HUES48 (cell line): Measurements from ENCODE around the gene TKTL1.
"Not testable (repeated sequence)": the region's sequence is repeated elsewhere in the genome, so short reads cannot be mapped to it uniquely, and the experiment has no call there.

ENCODE experiments used
- H3K27ac ChIP-seq: one replicate; pipeline ENCODE4 v1.7.0; 2013; ENCODE audit warnings: low read depth, low read length, inconsistent platforms
- H3K27me3 ChIP-seq: 2 replicates; pipeline ENCODE4 v1.6.1; 2013; ENCODE audit warnings: mild to moderate bottlenecking, low read length; ENCODE audit not compliant: control insufficient read depth, insufficient read depth
- H3K36me3 ChIP-seq: 2 replicates; pipeline ENCODE4 v1.6.1; 2013; ENCODE audit warnings: low read length; ENCODE audit not compliant: control insufficient read depth, insufficient read depth
- H3K4me1 ChIP-seq: 2 replicates; pipeline ENCODE4 v1.6.1; 2013; ENCODE audit warnings: mild to moderate bottlenecking, low read length; ENCODE audit not compliant: control insufficient read depth, insufficient read depth
- H3K4me3 ChIP-seq: 2 replicates; pipeline ENCODE4 v1.5.1; 2013; ENCODE audit warnings: mild to moderate bottlenecking, low read depth, low read length
- H3K9ac ChIP-seq: 2 replicates; pipeline ENCODE4 v1.6.1; 2013; ENCODE audit warnings: mild to moderate bottlenecking, low read depth, low read length, moderate library complexity
- H3K9me3 ChIP-seq: 2 replicates; pipeline ENCODE4 v1.6.1; 2013; ENCODE audit warnings: low read length; ENCODE audit not compliant: control insufficient read depth, insufficient read depth

Gene TKTL1

DNA sequence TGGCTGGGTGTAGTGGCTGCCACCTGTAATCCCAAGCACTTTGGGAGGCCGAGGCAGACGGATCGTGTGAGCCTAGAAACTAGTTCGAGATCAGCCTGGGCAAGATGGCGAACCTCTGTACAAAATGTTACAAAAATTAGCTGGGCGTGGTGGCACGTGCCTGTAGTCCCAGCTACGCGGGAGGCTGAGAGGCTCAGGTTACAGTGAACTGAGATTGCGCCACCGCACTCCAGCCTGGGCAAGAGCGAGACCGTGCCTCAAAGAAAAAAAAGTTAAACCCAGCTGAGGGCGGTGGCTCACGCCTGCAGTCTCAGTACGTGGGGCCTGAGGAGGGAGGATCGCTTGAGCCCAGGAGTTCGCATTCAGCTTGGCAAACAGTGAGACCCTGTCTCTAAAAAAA is 1.1 kb downstream of the TKTL1 start:
- Histone ChIP-seq H3K9ac (no peak overlapping the region), H3K4me3 (no peak overlapping the region), H3K27ac (no peak overlapping the region), H3K27me3 (no peaks in the 10 kb centered on the region), H3K4me1 (no peaks in the 10 kb centered on the region), H3K9me3 (peaks cover 18% of the 10 kb centered on the region; the same call in 1 of the 2 replicates), H3K36me3 (no peaks in the 10 kb centered on the region)

DNA sequence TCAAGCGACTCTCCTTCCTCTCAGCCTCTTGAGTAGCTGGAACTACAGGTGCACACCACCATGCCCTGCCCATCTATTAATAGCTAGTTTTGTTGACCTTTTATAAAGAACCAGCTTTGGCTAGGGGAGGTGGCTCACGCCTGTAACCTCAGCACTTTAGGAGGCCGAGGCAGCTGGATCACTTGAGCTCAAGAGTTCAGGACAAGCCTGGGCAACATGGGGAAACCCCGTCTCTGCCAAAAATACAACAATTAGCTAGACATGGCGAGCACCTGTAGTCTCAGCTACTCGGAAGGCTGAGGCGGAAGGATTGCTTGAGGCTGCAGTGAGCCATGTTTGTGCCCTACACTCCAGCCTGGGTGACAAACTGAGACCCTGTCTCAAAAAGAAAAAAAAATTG is 2.7 kb downstream of the TKTL1 start:
- Histone ChIP-seq H3K36me3 (no peaks in the 10 kb centered on the region), H3K27ac (no peak overlapping the region), H3K9ac (no peak overlapping the region)

DNA sequence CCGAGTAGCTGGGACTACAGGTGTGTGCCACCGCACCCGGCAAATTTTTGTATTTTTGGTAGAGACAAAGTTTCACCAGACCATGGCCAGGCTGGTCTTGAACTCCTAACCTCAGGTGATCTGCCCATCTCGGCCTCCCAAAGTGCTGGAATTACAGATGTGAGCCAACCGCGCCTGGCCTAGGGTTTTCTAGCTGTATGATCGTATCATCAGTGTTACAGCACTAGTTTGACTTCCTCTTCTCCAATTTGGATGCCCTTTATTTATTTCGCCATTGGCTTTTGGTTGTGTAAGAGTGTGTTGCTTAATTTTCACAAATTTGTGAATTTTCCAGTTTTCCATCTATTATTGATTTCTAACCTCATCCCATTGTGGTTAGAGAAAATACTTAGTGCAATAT is 5.2 kb downstream of the TKTL1 start:
- Histone ChIP-seq H3K27me3 (no peaks in the 10 kb centered on the region), H3K27ac (no peak overlapping the region), H3K9me3 (peaks cover 41% of the 10 kb centered on the region), H3K4me3 (no peak overlapping the region), H3K4me1 (no peaks in the 10 kb centered on the region), H3K36me3 (no peaks in the 10 kb centered on the region), H3K9ac (no peak overlapping the region)

More for the DNA sequence above, 2.7 kb downstream of the TKTL1 start:
- no peaks in the 10 kb centered on the region for H3K4me1 ChIP-seq
- H3K27me3 ChIP-seq = no peaks in the 10 kb centered on the region
- H3K9me3 ChIP-seq = peaks cover 24% of the 10 kb centered on the region
- no peak overlapping the region for H3K4me3 ChIP-seq

DNA sequence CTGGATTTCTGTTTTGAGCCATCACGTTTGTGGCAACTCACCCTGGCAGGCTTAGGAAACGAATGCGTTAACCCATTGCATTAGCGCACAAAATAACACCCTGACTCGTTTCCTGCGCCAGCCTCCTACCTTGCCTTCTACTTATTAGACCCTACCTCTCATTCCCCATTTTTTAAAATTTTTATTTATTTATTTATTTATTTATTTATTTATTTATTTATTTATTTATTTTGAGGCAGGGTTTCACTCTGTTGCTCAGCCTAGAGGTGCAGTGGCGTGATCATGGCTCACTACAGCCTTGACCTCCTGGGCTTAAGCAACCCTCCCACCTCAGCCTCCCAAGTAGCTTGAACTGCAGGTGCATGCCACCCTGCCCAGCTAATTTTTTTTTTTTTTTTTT is 7.4 kb downstream of the TKTL1 start:
- H3K4me1 ChIP-seq, H3K4me3 ChIP-seq, H3K9ac ChIP-seq, H3K27ac ChIP-seq, H3K27me3 ChIP-seq, H3K36me3 ChIP-seq: not testable (repeated sequence)
- peaks cover 56% of the 10 kb centered on the region for H3K9me3 ChIP-seq

DNA sequence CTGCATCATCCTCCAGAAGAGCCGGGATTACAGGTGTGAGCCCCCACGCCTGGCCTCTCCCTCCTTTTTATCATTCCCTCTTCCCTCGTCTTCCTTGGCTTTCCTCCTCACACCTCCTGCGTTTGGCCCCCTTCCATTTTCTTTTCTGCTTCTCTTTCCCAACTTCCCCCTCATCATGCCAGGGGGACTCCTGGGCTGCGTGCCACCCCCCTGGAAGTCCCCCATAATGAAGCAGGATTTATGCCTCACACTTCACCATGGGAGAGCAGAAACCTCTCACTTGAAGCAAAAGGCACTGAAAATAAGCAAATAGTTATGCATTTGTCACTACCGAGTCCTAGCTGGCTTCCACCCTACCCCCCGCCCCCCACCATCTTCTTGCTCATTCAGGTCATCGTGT is 7.9 kb downstream of the TKTL1 start:
- Histone ChIP-seq H3K27ac (no peak overlapping the region), H3K9me3 (peaks cover 52% of the 10 kb centered on the region), H3K4me3 (no peak overlapping the region), H3K4me1 (no peaks in the 10 kb centered on the region), H3K27me3 (no peaks in the 10 kb centered on the region), H3K9ac (no peak overlapping the region), H3K36me3 (no peaks in the 10 kb centered on the region)

- Histone ChIP-seq H3K36me3 (no peaks in the 10 kb centered on the region), H3K27me3 (no peaks in the 10 kb centered on the region), H3K4me3 (no peak overlapping the region), H3K9ac (no peak overlapping the region), H3K27ac (no peak overlapping the region), H3K4me1 (no peaks in the 10 kb centered on the region), H3K9me3 (peaks cover 58% of the 10 kb centered on the region)
Measured at GRCh38 chrX:154304846-154305245, 9.3 kb downstream of the TKTL1 start.

DNA sequence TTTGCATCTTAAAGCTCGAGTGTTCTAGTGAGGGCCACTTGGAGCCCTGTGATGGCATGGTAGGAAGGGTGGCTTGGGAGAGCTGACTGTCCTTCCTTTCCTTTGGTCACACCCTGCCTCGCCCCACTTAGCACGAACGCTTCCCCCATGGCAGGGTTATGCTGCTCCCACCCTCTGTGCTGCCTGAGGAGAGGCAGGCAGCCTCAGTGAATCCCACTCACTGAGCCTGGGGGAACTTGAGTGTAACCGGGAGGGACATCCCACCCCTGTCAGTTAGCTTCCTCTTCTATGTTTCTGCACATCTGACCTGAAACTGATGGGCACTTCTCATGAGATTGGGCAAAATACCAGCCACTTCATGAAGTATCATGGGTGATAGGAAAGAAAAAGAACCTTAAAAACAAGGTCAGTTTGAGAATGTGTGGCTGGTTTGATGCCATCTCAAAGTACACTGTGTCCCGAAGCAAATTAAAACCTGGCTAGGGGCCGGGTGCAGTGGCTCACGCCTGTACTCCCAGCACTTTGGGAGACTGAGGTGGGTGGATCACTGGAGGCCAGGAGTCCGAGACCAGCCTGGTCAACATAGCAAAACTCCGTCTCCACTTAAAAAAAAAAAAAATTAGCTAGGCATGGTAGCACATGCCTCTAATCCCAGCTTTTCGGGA is 10.1 kb downstream of the TKTL1 start:
- Histone ChIP-seq H3K4me3 (no peak overlapping the region), H3K36me3 (no peaks in the 10 kb centered on the region), H3K4me1 (no peaks in the 10 kb centered on the region), H3K9ac (no peak overlapping the region), H3K9me3 (peaks cover 55% of the 10 kb centered on the region), H3K27ac (no peak overlapping the region), H3K27me3 (no peaks in the 10 kb centered on the region)

- Histone ChIP-seq H3K27ac (no peak overlapping the region), H3K4me1 (no peaks in the 10 kb centered on the region), H3K27me3 (no peaks in the 10 kb centered on the region), H3K4me3 (no peak overlapping the region), H3K9ac (no peak overlapping the region), H3K36me3 (no peaks in the 10 kb centered on the region), H3K9me3 (peaks cover 66% of the 10 kb centered on the region)
Measured at GRCh38 chrX:154307202-154307601, 11.6 kb downstream of the TKTL1 start.

DNA sequence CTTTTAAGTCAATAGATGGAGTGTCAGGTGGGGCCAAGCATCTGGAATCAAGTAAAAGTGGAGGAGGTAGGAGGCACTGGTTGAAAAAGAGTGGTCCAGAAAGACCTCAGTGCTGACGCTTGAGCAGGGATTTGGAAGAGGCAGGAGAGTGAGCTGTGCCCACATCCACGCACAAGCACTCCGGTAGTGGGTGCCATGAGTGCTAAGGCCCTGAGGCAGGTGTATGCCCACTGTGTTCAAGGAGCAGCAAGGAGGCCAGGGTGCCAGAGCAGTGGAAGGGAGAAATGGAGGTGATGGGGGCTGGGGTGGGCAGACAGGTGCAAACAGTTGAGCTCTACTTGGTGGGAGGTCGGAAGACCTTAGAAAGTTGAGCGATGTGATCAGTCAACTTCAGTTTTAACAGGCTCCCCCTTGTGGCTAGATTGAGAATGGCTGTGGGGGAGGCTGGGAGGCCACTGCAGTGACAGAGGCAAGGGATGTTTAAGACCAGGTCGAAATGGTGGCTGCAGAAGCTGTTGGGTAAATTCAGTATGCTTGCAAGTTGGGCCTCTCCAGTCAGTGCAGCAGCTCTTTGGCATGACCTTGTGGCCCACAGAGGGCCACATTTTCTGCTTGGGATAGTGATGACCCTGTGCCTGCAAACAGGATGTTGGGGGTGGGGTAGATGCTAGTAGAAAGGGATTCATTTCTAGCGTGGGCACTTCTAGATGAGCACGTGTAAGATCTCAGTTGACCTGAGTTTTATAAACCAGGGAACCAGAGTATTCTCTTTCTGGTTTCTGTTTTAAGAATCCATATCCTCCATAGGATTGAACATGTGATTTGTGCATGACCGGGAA is 12.7 kb downstream of the TKTL1 start:
- Histone ChIP-seq H3K4me3 (no peak overlapping the region), H3K9me3 (peaks cover 70% of the 10 kb centered on the region), H3K9ac (no peak overlapping the region), H3K36me3 (no peaks in the 10 kb centered on the region), H3K27ac (no peak overlapping the region), H3K4me1 (no peaks in the 10 kb centered on the region), H3K27me3 (no peaks in the 10 kb centered on the region)

- H3K9me3 ChIP-seq = peaks cover 69% of the 10 kb centered on the region
- H3K27ac ChIP-seq = no peak overlapping the region
- no peak overlapping the region for H3K4me3 ChIP-seq
- H3K27me3 ChIP-seq = no peaks in the 10 kb centered on the region
- H3K9ac ChIP-seq = no peak overlapping the region
- H3K36me3 ChIP-seq = no peaks in the 10 kb centered on the region
- no peaks in the 10 kb centered on the region for H3K4me1 ChIP-seq
Measured at GRCh38 chrX:154309041-154309775, 13.6 kb downstream of the TKTL1 start.
